ENCODE measurements around the gene KATNAL1.

KATNAL1 gene

DNA sequence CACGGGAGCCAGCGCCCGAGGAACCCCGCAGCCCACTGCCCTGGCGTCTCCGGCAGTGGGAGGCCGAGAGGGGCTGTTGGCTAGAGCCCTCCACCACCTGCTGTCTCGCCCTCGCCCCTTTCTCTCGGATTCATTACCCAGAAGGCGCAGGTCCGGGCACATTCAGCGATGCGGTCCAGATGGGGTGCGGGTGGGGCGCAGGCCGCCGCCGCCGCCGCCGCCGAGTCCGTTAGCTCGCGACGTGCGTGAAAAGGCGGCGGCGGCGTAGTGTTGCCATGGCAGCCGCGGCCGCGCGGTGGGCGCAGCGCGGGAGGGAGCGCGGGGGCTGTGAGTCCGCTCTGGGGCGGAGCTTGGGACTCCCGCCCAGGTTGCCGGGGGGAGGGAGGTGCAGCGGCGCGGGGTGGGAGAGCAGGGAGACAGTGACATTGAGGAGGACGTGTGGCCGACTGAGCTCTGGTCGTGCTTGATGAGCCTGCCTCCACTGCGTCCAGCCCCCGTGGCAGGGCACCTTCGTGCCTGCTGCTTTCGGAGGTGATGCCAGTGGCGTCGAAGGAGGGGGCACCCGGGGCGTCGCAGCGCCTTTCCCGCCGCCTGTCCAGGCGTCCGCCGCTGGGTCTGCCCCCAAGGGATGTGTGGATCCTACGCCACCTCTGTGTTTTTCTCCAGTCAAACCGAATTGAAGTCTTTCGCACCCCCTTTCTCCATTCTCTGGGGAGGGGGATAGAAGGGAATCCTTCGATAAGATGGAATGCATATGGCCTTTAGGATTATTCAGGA lies at the start of gene KATNAL1:
Gene KATNAL1, minus strand, starts transcription at position 358 of the 777 bp plus-strand sequence. CDS start 23,774 bp downstream, outside the sequence.
- DNase-seq (ENCODE audit: low spot score) = peak; percentile 74

GRCh38 chr13:30355839-30356238 lies 48.5 kb upstream of the KATNAL1 start:
- DNase-seq (ENCODE audit: low spot score) = no peak

- DNase-seq (ENCODE audit: low spot score) = no peak
These were observed 48.0 kb upstream of the KATNAL1 start for GRCh38 chr13:30355384-30355699.

GRCh38 chr13:30354493-30355383 lies 47.4 kb upstream of the KATNAL1 start:
- DNase-seq (ENCODE audit: low spot score) = no peak

- DNase-seq (ENCODE audit: low spot score) = no peak
These were observed 46.3 kb upstream of the KATNAL1 start for GRCh38 chr13:30353471-30354215.

GRCh38 chr13:30353060-30353459 lies 45.7 kb upstream of the KATNAL1 start:
- DNase-seq (ENCODE audit: low spot score) = no peak

GRCh38 chr13:30352121-30352520 lies 44.8 kb upstream of the KATNAL1 start:
- no peak for DNase-seq (ENCODE audit: low spot score)

- no peak for DNase-seq (ENCODE audit: low spot score)
These were observed 39.4 kb upstream of the KATNAL1 start for GRCh38 chr13:30346789-30347167.

GRCh38 chr13:30346153-30346788 lies 38.9 kb upstream of the KATNAL1 start:
- DNase-seq (ENCODE audit: low spot score) = no peak

GRCh38 chr13:30345426-30346100 lies 38.2 kb upstream of the KATNAL1 start:
- no peak for DNase-seq (ENCODE audit: low spot score)

DNA sequence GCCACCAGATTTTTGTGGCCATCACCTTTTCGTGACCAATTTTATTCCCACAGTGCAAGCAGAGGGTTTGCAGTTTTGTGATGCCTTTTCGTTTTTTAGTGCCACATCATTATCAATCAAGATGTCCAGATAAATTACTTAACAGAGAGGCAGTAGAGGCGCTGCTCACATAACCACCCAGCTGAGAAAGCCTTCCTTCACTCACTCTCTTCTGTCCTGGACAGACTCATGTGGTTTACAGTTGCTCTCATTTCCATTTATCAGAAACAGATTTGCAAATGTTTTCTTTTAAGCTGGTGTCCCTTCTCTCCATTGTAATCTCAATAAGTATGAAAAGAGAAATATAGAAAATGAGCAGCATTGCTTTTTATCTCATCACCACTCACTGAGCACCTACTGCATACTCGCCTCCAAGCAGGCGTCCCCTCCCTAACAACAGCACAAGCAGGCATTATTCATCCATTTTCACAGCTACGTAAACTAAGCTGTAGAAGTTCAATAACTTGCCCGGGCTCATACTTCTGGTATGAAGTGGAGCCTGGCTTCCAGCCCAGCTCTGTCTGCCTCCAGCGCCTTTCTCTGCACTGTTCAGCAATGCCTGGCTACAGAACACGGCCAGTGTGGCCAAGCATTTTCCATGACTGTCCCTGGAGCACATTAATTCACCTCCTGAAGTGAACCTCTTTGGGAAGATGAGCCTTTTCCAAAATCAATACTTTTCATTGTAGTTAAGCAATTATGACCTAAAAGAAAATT lies 34.6 kb upstream of the KATNAL1 start:
- peak; percentile 66 for DNase-seq (ENCODE audit: low spot score)

- DNase-seq (ENCODE audit: low spot score) = peak; percentile 82
These were observed 33.2 kb upstream of the KATNAL1 start for GRCh38 chr13:30340331-30341250.

DNA sequence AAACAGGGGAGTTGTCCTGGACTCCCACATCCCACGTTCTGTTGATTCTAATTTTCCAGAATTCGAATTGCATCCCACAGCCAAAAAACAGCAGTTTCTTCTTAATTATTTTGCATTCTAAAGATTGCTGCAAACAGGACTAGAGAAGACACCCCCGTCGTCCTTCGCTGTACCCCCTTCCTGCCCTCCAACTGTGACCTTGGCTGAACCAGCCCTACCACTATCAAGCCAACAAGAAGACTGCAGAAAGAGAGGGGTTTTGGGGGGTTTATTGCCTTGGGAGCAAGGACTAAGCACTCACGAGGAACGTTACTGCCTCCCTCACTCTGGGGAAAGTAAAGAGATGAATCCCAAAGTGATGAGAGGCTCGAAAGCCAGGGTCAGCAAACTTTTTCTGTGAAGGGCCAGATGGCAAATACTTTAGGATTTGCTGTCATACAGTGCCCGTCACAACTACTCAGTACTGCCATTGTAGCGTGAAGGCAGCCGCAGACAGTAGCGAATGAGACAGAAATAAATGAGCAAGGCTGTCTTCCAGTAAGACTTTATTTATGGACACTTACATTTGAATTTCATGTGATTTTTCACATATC lies 32.5 kb upstream of the KATNAL1 start:
- DNase-seq (ENCODE audit: low spot score) = no peak

DNA sequence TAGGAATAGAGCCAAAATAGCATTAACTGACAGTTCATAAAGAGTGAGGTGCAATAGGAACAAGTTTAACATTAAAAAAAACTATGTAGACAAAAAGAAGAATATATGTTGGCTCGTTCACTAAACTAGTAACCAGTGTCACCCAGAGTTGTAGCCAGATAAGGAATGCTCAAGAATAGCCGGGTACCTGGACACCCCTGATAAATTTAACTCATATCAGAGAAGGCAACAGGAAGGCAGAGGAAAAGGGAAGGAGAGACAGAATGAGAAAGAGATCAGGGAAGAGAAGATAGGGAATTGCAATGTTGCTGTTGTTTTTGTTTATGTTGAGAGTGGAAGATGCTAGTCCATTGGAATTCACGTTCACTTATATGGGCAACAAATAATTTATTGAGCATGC lies 31.6 kb upstream of the KATNAL1 start:
- no peak for DNase-seq (ENCODE audit: low spot score)

GRCh38 chr13:30338331-30338851 lies 31.0 kb upstream of the KATNAL1 start:
- DNase-seq (ENCODE audit: low spot score) = no peak

DNA sequence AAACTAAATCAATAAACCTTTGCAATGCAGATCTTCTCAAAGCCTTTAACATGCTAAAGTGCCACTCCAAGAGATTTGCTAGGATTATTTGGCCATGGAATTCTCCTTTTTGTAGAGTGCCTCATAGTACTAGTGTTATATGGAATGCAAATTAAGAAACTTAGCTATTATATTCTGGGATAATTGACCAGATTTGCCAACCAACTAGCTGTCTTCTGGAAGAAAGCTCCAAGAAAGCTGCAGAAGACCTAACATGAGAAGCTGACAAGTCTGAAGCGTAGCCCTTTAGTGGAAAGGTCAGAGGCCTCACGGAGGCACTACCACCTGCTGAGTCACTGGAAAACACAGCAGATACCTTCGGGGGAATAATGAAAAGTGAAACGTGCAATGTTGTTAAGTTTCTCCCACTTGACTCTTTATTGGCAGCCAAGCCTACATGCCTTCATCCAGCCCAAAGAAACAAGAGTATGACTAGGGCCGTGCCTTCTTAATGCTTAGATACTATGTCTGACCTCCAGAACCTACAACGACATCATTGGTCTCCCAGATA lies 29.8 kb upstream of the KATNAL1 start:
- DNase-seq (ENCODE audit: low spot score) = no peak

DNA sequence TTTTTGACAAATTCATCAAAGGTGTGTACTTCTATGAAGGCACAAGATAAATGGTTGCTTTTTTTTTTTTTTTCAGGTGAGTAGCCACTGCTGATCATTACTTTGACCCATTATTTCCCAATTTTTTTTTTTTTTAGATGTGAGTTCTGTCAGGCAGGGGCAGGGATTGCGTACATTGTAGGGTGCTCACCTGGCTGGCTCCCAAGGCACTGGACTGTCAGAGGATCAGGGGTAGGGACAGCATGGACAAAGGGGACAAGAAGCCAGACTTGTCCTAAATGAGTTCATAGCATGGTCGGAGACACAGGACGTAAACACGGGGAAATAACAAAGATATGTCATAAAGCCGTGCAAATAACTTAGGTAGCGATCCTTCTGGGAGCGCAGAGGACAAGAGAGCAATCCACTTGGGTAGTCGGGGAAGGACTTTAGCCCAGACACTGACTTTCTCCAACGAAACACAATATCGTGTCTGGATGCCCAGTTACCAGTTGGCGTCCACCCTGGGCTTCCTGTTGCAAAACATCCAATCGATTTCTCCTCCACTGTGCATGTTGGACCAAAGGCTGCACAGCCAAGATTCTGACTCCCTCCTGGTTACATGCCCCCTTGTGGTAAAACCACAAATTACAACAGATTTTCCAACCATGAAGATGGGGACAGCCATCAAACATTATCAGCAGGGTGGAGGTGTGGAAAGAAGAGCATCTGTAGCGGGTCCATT lies 27.5 kb upstream of the KATNAL1 start:
- DNase-seq (ENCODE audit: low spot score) = no peak

GRCh38 chr13:30333616-30334015 lies 26.3 kb upstream of the KATNAL1 start:
- no peak for DNase-seq (ENCODE audit: low spot score)
